Esophagus muscularis mucosa (tissue), 4 donors: ENCODE measurements around the gene TMEM248.

Experiments used
- CTCF ChIP-seq, 3 experiments: fragments of 200-600 bp in 2 of 3; fragments of 450-650 bp in 1 of 3; sonication (generic) in 2 of 3; IDR thresholded peaks; one replicate each; pipeline ENCODE4 v1.5.1; 2017 to 2019; ENCODE audit warnings: antibody characterized with exemption in 3 of 3, mild to moderate bottlenecking in 2 of 3, moderate library complexity in 1 of 3
- EP300 ChIP-seq: sonication (generic); formaldehyde crosslinking; IDR thresholded peaks from one replicate; pipeline ENCODE4 v1.6.1; 2017; ENCODE audit warnings: antibody characterized with exemption
- POLR2A ChIP-seq: fragments of 450-650 bp; IDR thresholded peaks from one replicate; pipeline ENCODE4 v1.6.1; 2017; ENCODE audit warnings: antibody characterized with exemption, moderate library complexity, mild to moderate bottlenecking, low read depth
- POLR2AphosphoS5 ChIP-seq, 2 donors: sonication (generic); formaldehyde crosslinking; IDR thresholded peaks; one replicate each; pipeline ENCODE4 v1.6.1; 2017; ENCODE audit warnings: antibody characterized with exemption in 2 of 2

GRCh38 chr7:66960192-66960591 lies 39.2 kb downstream of the TMEM248 start:
- TF ChIP-seq POLR2A (no peak), CTCF (IDR thresholded peaks at IDR 0.05) (no peak), POLR2AphosphoS5 (IDR thresholded peaks at IDR 0.05) (no peak), EP300 (no peak)
